Stimulated activated CD4-positive, alpha-beta T cell treated with anti-CD3 and anti-CD28 coated beads, Interleukin-2, amount 100 ng/mL, for 4 hours (primary cell): ENCODE data around the gene TNS1.

ENCODE experiments used
- DNase-seq: peaks from one replicate; pipeline ENCODE4 v3.0.0-alpha.2; 2020; ENCODE audit warnings: low read depth

TNS1 gene

DNA sequence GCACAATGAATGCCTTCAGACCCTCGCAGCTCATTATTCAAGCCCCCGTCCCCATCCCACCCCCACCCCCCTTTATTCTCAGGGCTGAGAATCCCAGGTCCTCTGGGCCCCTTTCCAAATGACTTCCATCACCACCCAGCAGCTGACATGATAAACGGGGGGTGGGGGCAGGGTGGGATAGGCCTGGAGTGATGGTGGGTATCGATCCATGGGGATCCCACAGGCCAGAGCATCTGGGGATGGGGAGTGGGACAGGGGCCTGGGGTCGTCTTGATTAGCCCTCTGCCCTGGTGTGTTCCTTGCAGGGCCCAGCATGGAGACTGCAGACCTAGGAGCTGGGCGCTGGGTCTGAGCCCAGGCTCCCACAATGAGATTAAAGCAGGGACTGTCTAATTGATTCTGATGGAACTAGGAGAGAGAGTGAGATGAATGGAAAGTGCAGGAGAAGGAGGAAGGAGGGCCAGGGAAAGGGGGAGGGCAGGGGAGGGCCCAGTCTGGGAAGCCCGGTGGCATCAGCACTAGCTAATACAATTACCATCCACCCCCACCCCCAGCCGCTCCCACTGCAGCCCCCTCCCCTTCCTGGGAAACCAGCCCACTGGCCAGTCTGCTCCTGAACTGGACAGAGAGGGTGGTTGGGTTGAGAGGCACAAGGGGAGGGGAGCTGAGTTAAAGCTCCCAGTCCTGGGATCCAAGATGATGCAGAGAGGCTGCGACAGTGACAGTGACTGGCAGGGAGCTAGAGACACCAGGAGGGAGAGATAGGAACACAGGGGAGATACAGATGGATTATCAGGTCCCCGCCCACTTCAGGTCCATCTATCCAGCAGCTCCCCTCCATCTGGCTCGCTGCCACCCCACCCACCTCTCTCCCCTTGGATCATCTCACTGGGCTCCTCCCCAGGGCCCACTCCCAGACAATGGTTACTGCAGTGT is 13.1 kb upstream of the TNS1 start:
- DNase-seq = no peak

DNA sequence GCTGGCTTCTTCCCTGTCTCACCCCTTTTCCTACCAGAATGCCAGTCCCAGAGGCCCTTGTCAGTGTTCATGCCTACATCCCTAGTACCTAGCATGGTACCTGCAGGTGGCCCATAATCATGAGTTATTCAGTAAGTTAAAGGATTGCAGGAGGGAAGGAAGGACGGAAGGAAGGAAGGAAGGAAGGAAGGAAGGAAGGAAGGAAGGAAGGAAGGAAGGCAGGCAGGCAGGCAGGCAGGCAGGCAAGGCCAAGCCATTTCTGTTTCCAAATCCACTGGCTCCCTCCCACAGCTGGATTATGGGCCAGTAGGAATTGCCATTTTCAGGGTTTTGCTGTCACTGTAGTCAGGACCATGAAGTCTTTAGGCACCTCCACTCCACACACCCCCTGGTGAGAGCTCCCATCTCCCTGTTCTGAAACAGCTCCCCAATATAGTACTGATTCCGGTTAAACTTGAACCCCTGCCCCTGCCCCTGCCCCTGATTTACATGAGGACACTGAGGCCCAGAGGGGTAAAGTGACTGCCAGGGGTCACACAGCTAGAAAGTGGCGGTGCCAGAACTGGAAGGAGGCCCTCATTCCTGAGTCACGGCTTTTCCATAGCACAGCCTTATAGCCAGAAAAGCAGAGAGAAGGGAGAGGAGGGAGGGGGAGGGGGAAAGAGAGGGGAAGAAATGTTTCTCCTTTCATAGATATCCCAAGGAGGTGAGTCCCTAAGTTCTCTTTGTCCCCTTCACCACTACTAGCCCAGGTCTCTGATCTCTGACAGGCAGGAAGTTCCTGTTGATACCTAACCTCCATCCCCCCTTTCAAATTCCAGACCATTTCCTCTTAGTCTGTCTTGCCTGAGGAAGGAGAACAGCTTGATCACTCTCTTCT is 12.2 kb upstream of the TNS1 start:
- no peak for DNase-seq

DNA sequence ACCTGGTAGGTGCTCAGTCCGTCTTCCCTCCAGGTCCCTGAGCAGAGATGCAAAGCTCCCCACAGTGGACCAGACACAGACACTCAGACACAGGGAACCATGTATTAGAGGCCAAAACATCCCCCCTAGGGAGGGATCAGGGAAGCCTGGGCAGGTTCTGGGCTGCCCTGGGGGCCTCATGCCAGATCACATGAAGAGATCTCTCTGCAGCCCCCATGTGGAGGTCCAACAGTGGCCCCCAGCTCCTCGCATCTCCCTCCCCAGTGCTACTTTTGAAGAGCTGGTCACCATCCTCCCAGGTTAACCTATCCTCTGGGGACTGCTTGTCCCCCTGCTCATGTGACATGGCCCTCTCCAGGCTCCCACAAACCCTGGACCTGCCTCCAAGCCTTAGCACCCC is 10.5 kb upstream of the TNS1 start:
- DNase-seq = no peak

DNA sequence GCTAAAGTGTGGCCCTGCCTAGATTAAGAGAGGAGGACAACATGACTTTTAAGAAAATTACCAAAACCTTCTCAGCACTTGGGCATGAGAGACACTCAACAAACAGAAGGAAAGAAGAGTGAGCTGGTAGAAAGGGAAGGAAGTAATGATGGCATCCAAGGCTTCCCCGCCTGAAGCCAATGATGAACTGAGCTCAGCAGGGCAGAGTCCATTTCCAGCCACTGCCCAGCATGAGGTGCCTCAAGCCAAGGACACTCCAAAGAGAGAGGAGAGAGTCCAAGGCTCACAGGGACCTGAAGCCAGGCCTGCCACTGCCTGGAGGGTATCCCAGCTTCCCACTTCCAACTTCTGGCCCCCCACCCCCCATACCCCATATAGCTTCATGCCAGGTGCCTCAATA is 9.5 kb upstream of the TNS1 start:
- no peak for DNase-seq

GRCh38 chr2:218011653-218012040 is 8.9 kb upstream of the TNS1 start:
- no peak for DNase-seq

DNA sequence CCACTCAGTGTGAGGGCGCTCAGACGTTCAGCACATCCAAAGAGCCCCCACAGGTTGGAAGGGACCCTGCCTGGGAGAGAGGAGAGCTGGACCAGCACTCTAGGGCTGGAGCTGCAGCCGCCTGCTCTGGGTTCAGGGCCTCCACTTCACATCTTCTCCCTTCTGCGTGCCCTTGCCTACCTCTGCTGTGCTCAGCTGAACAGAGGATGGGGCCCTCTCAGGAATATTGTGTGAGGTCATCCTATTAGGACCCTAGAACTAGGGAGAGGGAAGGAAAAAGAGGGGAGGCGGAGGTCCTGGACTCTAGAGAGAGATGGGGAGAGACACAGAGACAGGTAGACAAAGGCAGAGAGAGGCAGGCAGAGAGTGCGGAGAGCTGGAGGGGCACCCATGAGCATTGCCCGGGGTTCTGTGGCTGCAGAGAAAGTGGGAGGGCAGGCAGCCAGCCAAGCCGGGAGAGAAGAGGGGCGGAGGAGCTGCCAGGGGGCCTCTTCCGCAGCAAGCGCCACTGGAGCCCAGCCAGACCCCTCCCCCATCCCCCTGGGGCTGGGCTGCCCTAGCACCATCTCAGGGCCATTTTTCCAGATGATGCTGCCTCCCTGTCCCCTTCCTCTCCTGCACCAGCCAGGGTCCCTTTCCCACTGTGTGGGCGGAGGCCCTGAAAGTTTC is 8.3 kb upstream of the TNS1 start:
- no peak for DNase-seq

DNA sequence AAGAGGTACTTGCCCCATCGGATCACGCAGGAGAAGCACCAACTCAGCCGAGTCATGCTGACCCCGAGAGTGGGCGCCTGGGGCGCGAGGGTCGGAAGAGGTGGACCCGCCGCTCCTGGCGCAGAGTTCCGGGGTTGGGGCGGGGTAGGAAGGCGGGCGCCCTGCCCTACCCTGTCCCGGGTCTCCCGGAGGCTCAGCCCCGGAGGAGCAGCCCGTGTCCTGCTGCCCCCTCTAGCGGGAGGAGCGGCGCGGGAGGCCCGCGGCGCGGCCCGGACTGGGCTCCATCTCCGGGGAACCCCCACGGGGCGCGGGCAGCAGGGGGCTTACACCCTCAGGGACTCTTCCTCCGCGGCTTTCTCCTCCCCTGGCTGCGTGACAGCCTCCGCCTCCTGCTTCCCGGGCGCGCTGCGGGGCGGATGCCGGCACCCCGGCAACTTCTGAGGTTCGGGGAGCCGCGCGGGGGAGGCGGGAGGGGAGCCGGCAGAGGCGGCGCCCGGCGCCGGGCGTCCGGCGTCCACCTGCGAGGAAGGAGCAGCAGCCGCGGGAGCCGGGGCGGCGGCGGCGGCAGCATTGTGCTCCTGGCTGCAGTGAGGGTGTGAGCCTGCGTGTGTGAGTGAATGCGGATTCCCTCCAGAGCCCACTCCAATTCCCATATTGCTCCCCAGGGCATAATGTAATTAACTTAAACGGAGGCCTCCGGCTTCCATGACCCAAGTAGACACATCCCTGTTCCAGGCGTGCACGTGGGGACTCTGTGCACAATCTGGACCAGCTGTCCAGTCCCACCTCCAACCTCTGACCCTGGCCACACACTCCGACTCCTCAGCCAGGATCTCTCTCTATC is 7.6 kb upstream of the TNS1 start:
- no peak for DNase-seq

- no peak for DNase-seq
Observed at GRCh38 chr2:218009765-218010139, 7.0 kb upstream of the TNS1 start.

- no peak for DNase-seq
Observed at GRCh38 chr2:218009231-218009630, 6.4 kb upstream of the TNS1 start.

DNA sequence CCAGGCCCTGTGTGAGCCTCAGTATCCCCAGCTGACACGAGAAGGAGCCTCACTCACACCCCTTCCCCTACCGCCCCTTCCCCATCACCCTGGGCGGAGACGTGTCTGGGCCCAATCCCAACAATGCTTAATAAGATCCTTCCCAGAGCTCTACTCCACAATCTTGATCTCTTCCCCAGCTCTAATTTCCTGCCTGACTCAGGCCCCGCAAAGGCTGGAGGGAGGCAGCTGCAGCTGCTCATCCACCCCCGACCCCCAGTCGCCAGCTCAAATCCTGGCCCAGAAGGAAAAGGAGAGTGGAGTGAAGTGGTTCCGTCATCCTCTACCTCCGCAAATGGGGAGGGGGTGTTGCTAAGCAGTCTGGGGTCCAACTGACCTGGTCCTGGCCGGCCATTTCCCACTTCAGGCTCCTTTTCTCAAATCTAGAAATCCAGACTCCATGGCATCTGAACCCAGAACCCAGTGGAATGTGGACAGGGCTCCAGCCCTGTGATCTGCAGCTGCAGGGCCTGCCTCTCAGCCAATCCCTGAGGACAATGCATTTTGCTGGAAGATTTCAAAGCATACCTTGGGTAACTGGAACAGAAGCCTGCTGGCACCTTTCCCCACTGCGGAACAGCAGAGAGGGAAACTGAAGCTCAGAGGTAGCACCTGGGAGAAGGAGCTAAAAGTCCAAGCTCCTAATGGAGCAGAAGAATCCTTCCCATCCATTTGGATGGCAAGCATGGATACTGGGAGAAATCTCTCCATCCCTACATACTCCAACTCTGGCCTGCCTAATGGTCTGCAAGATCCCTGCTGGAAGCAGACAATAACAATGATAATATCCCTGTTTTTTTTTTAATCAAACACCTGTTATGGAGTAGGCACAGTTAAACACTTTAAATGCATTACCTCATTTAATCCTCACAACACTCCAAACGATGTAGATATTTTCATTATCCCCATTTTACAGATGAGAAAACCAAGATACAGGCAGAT is 5.6 kb upstream of the TNS1 start:
- DNase-seq = no peak

DNA sequence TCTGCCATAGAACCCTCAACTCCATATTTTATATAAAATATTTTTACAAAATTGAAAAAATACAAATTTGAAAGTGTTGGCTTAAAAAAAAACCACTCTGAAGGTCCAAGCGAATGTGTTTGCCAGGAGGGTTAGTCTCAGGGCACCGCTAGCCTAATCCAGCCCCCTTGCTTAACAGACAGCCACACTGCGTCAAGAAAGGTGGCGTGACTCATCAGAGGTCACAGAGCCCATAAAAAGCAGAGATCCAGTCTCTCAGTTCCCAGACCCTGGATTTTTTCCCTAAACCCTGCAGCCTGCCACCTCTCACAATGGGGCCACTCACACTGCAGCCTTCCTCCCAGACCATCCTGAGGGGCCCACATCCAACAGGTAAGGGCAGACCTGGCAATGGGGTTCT is 3.9 kb upstream of the TNS1 start:
- no peak for DNase-seq

DNA sequence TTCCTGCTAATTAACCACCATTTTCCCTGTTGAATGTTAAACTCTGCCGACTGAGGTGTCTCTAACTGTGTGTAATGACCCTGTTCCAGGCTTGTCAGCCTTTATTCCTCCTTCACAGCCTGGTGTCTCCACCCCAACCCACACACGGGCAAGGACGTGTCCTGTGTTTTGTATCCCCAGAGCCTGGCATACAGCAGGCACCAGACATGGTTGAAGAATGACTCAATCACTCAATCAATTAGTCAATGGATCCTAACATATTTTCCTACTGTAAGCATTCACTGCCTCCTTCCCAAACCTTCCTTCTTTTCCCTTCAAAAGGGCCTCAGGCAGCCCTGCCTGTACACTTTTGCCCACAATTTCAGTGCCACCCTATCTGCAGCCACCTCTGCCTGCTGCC is 2.7 kb upstream of the TNS1 start:
- DNase-seq = no peak

GRCh38 chr2:218005028-218005427 is 2.2 kb upstream of the TNS1 start:
- DNase-seq = no peak

DNA sequence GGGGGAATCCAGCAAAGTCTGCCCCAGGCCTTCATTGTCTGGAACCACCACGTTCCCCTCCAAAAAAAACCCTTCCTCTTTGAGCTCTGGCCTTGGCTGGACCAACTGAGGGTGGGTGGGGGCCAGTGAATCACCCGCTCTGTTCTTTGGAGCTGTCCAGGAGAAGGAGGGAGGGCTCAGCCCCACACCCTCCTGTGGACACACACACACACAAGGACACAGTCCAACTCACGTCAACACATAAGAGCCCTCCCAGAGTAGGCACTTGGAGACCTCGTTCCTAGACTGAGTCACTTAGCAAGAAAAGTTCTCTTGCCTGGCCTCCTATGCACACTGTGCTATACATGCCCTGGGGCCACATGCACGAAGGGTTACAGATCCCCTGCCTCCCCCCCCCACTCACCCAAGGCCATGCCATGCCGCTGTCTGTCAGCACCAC is 1.2 kb upstream of the TNS1 start:
- DNase-seq = no peak

GRCh38 chr2:218003281-218003944 is 618 bp upstream of the TNS1 start:
- no peak for DNase-seq

DNA sequence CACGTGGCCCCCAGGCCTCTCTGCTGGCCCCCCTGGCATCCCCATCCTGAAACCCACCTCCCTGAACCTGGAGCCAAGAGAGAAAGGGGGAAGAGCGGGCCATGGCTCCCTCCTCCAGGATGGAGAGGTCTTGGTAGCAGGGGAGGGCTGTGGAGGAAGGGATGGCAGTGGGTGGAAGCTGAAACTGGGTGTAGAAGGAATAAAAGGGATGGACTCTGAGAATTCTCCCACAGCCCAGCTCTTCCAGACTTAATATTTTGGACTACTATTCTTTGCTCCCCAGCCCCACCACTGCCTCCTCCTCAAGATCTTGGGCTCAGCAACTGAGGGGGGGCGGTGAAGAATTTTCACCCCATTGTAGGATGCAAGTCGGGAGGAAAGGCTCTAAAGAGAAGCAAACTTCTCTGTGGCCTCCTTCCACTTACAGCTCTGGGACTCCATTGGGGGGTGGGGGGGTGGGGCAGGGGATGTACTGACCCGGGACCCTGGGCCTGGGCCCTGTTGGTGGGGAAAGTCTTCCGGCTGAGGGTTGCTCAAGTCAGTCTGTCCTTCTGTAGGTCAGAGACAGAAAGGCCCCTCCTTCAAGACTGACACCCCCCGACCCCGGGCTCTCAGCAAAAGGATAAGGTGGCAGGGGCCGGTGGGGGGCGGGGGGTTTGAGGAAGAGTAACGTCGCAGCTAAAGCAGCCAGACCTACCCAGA is 501 bp downstream of the TNS1 start:
- DNase-seq = no peak

- no peak for DNase-seq
Observed at GRCh38 chr2:218001629-218002028, 1.2 kb downstream of the TNS1 start.

GRCh38 chr2:218000136-218000535 is 2.7 kb downstream of the TNS1 start:
- no peak for DNase-seq

GRCh38 chr2:217999595-217999959 is 3.2 kb downstream of the TNS1 start:
- no peak for DNase-seq
